B cell (primary cell): ENCODE data around the gene MTMR10. TPM values are rescaled to one million over a fixed set of nuclear protein-coding genes. Genes with fewer than 3 reads are reported as not detected.

Experiments
- ATAC-seq: fragments of 200-7000 bp; cut with Tn5 transposase; one replicate; pipeline ENCODE4 v1.10.0; 2021; ENCODE audit warnings: low read depth, mild to moderate bottlenecking, moderate number of reproducible peaks, moderate library complexity
- CTCF ChIA-PET: fragments of 350-600 bp; sonication (Branson Sonifier 250); formaldehyde crosslinking; loops from one replicate; lab custom pipeline; 2021; ENCODE audit warnings: antibody characterized with exemption, inconsistent platforms; lab: Charles Lee
- POLR2A ChIA-PET: fragments of 350-600 bp; sonication (Branson Sonifier 250); formaldehyde crosslinking; loops from one replicate; lab custom pipeline; 2021; ENCODE audit warnings: antibody characterized with exemption; lab: Charles Lee
- DNase-seq: peaks from one replicate; pipeline ENCODE4 v3.0.0; 2013
- H2AFZ ChIP-seq: 2 replicates; pipeline ENCODE4 v1.6.1; 2012; ENCODE audit warnings: mild to moderate bottlenecking, low read depth, low read length; ENCODE audit not compliant: insufficient read depth, poor library complexity, severe bottlenecking
- H3K27ac ChIP-seq, 2 donors: 1 replicate in 1 of 2; 2 replicates in 1 of 2; pipeline ENCODE4 v1.5.1; 2012 to 2013; ENCODE audit warnings: low read length in 2 of 2, mild to moderate bottlenecking in 2 of 2, moderate library complexity in 1 of 2
- H3K27me3 ChIP-seq, 4 experiments: fragments of 200-600 bp in 1 of 4; sonication (generic) in 1 of 4; replicated peaks in 1 of 4; 1 replicate in 2 of 4; 2 replicates in 2 of 4; pipeline versions ENCODE4 v1.6.1 to v1.7.0; 2013 to 2016; ENCODE audit warnings: low read length in 3 of 4, mild to moderate bottlenecking in 2 of 4, mixed read lengths in 1 of 4, moderate library complexity in 1 of 4; ENCODE audit not compliant: insufficient read depth in 4 of 4, control insufficient read depth in 3 of 4; ENCODE audit errors: control extremely low read depth in 1 of 4
- H3K36me3 ChIP-seq, 2 experiments: replicated peaks in 1 of 2; 1 replicate in 1 of 2; 2 replicates in 1 of 2; pipeline versions ENCODE4 v1.6.1 to v1.7.1; 2013; ENCODE audit warnings: low read length in 1 of 2; ENCODE audit not compliant: insufficient read depth in 2 of 2, control insufficient read depth in 1 of 2; ENCODE audit errors: control extremely low read depth in 1 of 2, extremely low read depth in 1 of 2
- H3K4me1 ChIP-seq, 2 donors: fragments of 200-600 bp in 1 of 2; sonication (generic) in 1 of 2; 1 replicate in 1 of 2; 2 replicates in 1 of 2; pipeline versions ENCODE4 v1.5.1 to v1.6.1; 2013 to 2017; ENCODE audit warnings: low read length in 2 of 2; ENCODE audit not compliant: control insufficient read depth in 2 of 2, insufficient read depth in 2 of 2
- H3K4me2 ChIP-seq: replicated peaks from 2 replicates; pipeline ENCODE3; 2012; ENCODE audit warnings: mild to moderate bottlenecking, low read depth, low read length; ENCODE audit not compliant: poor library complexity, severe bottlenecking
- H3K4me3 ChIP-seq, 5 experiments: fragments of 200-600 bp in 1 of 5; sonication (generic) in 1 of 5; 1 replicate in 3 of 5; 2 replicates in 2 of 5; pipeline versions ENCODE4 v1.5.1 to v1.7.0; 2011 to 2016; ENCODE audit warnings: low read length in 4 of 5, mild to moderate bottlenecking in 4 of 5, low read depth in 2 of 5, control low read depth in 1 of 5, moderate library complexity in 1 of 5; ENCODE audit not compliant: insufficient read depth in 1 of 5; ENCODE audit errors: control extremely low read depth in 1 of 5, extremely low read depth in 1 of 5
- H3K79me2 ChIP-seq: fragments of 200-600 bp; sonication (generic); one replicate; pipeline ENCODE4 v1.6.0; 2016; ENCODE audit warnings: low read length; ENCODE audit not compliant: control insufficient read depth, insufficient read depth
- H3K9ac ChIP-seq: fragments of 200-600 bp; sonication (generic); 2 replicates; pipeline ENCODE4 v1.6.1; 2017; ENCODE audit warnings: mild to moderate bottlenecking, low read length, moderate library complexity
- H3K9me3 ChIP-seq, 3 donors: one replicate each; pipeline versions ENCODE4 v1.6.1 to v1.7.1; 2013; ENCODE audit warnings: low read length in 2 of 3; ENCODE audit not compliant: control insufficient read depth in 2 of 3, insufficient read depth in 1 of 3; ENCODE audit errors: control extremely low read depth in 1 of 3
- H4K20me1 ChIP-seq: 2 replicates; pipeline ENCODE4 v1.6.0; 2012; ENCODE audit warnings: mild to moderate bottlenecking, low read length; ENCODE audit not compliant: insufficient read depth, control insufficient read depth, poor library complexity, severe bottlenecking
- H3K27ac Mint-ChIP-seq: one replicate; pipeline ENCODE4 v1.8.0; 2021; ENCODE audit warnings: mixed read lengths
- H3K27me3 Mint-ChIP-seq: one replicate; pipeline ENCODE4 v1.8.0; 2021; ENCODE audit warnings: mixed read lengths
- H3K4me1 Mint-ChIP-seq: one replicate; pipeline ENCODE4 v1.8.0; 2021; ENCODE audit warnings: mixed read lengths
- H3K4me3 Mint-ChIP-seq: one replicate; pipeline ENCODE4 v1.8.0; 2021; ENCODE audit warnings: mixed read lengths
- H3K9me3 Mint-ChIP-seq: one replicate; pipeline ENCODE4 v1.8.0; 2022; ENCODE audit warnings: mixed read lengths; ENCODE audit not compliant: insufficient read depth
- CTCF ChIP-seq: fragments of 200-600 bp; IDR thresholded peaks from one replicate; pipeline ENCODE4 v1.8.0; 2022; ENCODE audit warnings: antibody characterized with exemption, mild to moderate bottlenecking
- EZH2 ChIP-seq: IDR thresholded peaks from 2 replicates; pipeline ENCODE4 v1.6.1; 2012; ENCODE audit warnings: borderline replicate concordance, low read depth, mild to moderate bottlenecking, moderate library complexity, low read length; ENCODE audit not compliant: insufficient read depth, poor library complexity, severe bottlenecking
- WGBS: methylation state at CpG from one replicate; pipeline ENCODE4 v1.1.5; 2013; ENCODE audit warnings: missing lambda C conversion rate; ENCODE audit not compliant: insufficient coverage; 5-methylcytosine and 5-hydroxymethylcytosine counted together
- intact Hi-C: fragments of 100-400 bp; cut with micrococcal nuclease; formaldehyde crosslinking; loops from one replicate; pipeline ENCODE4 v1.10.0; 2022
- polyA plus RNA-seq: library from polyadenylated mRNA; depleted of rRNA; stranded (reverse); fragments of >200 nt; gene quantifications from 2 replicates; pipeline ENCODE4 v1.2.3, GENCODE V29; 2012
- total RNA-seq, 2 donors: library from RNA; stranded (reverse); fragments of 120-200 nt in 1 of 2; gene quantifications; 1 replicate in 1 of 2; 2 replicates in 1 of 2; pipeline versions ENCODE4 v1.2.3 to v1.2.4, GENCODE V29; 2013 to 2022

MTMR10 gene
- total and polyA plus RNA-seq, 2 donors (not counting 1 experiment from before 2014, with no cell fraction given) = 27.9 to 50.2 TPM

GRCh38 chr15:31014608-31014925, 23.1 kb upstream of the MTMR10 start:
- H3K36me3 ChIP-seq = no peaks in the 10 kb centered on the region
- H4K20me1 ChIP-seq = no peaks in the 10 kb centered on the region
- H2AFZ ChIP-seq = peak overlapping the region; percentile 31
- H3K27ac ChIP-seq = peak overlapping the region; percentile 68 to 73
- WGBS = 0% methylated on average over 1 of the region's 2 CpGs
- ChIA-PET POLR2A (interaction anchor here (0.6 to 1.3 kb wide), 2 partner anchors 9 to 351 kb away, joined by 5 to 8 read pairs; no protein-coding TSS in a partner anchor), CTCF (interaction anchor here (0.8 to 3.4 kb wide), 9 partner anchors 8 to 114 kb away, joined by 3 to 15 read pairs (median 4); no protein-coding TSS in a partner anchor)
- TF ChIP-seq CTCF (no peak), EZH2 (no peak)
- Mint-ChIP-seq H3K9me3 (peaks cover 2% of the 10 kb centered on the region), H3K27ac (peak overlapping the region; percentile 96), H3K27me3 (no peaks in the 10 kb centered on the region), H3K4me1 (peaks cover 40% of the 10 kb centered on the region), H3K4me3 (peak overlapping the region; percentile 70)
- no peaks in the 10 kb centered on the region for H3K79me2 ChIP-seq
- peaks cover 30 to 35% of the 10 kb centered on the region in 2 donors for H3K4me1 ChIP-seq
- ATAC-seq (no peak), DNase-seq (no peak)
- peak overlapping the region; percentile 48 for H3K4me2 ChIP-seq
- peak overlapping the region in 1 of 5 experiments; percentile 23 for H3K4me3 ChIP-seq
- peak overlapping the region; percentile 1 for H3K9ac ChIP-seq
- intact Hi-C loops = loop anchor here (1.0 to 5.0 kb wide), 2 partner anchors 9 to 37 kb away; no protein-coding TSS in a partner anchor
- H3K27me3 ChIP-seq = no peaks in the 10 kb centered on the region
- H3K9me3 ChIP-seq = peaks cover 5 to 18% (median 13%) of the 10 kb centered on the region in 3 donors

GRCh38 chr15:31013863-31014607, 22.6 kb upstream of the MTMR10 start:
- Histone ChIP-seq H3K79me2 (no peaks in the 10 kb centered on the region), H3K9ac (peak overlapping the region; percentile 1), H3K36me3 (no peaks in the 10 kb centered on the region), H2AFZ (peak overlapping the region; percentile 31), H4K20me1 (no peaks in the 10 kb centered on the region), H3K27ac (peak overlapping the region; percentile 68 to 73), H3K4me2 (peak overlapping the region; percentile 48), H3K9me3 (peaks cover 5 to 18% (median 13%) of the 10 kb centered on the region in 3 donors), H3K27me3 (no peaks in the 10 kb centered on the region), H3K4me3 (peak overlapping the region in 1 of 5 experiments; percentile 23), H3K4me1 (peaks cover 30 to 36% of the 10 kb centered on the region in 2 donors)
- Mint-ChIP-seq H3K27ac (peak overlapping the region; percentile 96), H3K4me1 (peaks cover 43% of the 10 kb centered on the region), H3K27me3 (no peaks in the 10 kb centered on the region), H3K4me3 (peak overlapping the region; percentile 70), H3K9me3 (peaks cover 2% of the 10 kb centered on the region)
- ATAC-seq (peak; percentile 95), DNase-seq (peak; percentile 65)
- CTCF ChIA-PET = interaction anchor here (0.6 to 3.4 kb wide), 11 partner anchors 9 to 310 kb away, joined by 3 to 15 read pairs (median 4); no protein-coding TSS in a partner anchor
- whole genome bisulfite sequencing = no CpG with 5 or more reads among the region's 2 CpGs
- intact Hi-C loops = loop anchor here (1.0 to 5.0 kb wide), 2 partner anchors 9 to 37 kb away; no protein-coding TSS in a partner anchor
- POLR2A ChIA-PET = interaction anchor here (0.5 to 1.3 kb wide), 2 partner anchors 9 to 16 kb away, joined by 4 to 5 read pairs; no protein-coding TSS in a partner anchor
- no peak for TF ChIP-seq CTCF
- TF ChIP-seq EZH2 = no peak
